A673 (cell line): ENCODE results near the gene TMEM259. TPM values are rescaled to one million over a fixed set of nuclear protein-coding genes. Genes with fewer than 3 reads are reported as not detected.

Experiments
- BruUV-seq: library from RNA; stranded (reverse); fragments of 400-500 nt; replicated peaks from 2 replicates; lab custom pipeline; 2021; lab: Mats Ljungman, UMichigan
- CTCF ChIA-PET: fragments of 300-600 bp; sonication (Branson Sonifier 250); formaldehyde crosslinking; loops from one replicate; lab custom pipeline; 2022; ENCODE audit warnings: antibody characterized with exemption; lab: Charles Lee
- POLR2A ChIA-PET: fragments of 300-600 bp; sonication (Branson Sonifier 250); formaldehyde crosslinking; loops from one replicate; lab custom pipeline; 2022; ENCODE audit warnings: antibody characterized with exemption; ENCODE audit not compliant: low non-redundant PET; lab: Charles Lee
- DNase-seq: peaks from one replicate; pipeline ENCODE4 v3.0.0-alpha.2; 2015; ENCODE audit warnings: low spot score
- H3K27ac ChIP-seq: fragments of 200-600 bp; sonication (generic); 2 replicates; pipeline ENCODE4 v1.5.1; 2016; ENCODE audit warnings: mixed run types, low read depth, mild to moderate bottlenecking, mixed read lengths, antibody characterized with exemption, low read length; ENCODE audit not compliant: poor library complexity, severe bottlenecking
- H3K27me3 ChIP-seq: fragments of 200-600 bp; sonication (generic); replicated peaks from 2 replicates; pipeline ENCODE4 v1.6.1; 2017; ENCODE audit warnings: mixed run types, low read depth, mild to moderate bottlenecking, mixed read lengths, antibody characterized with exemption, low read length; ENCODE audit not compliant: insufficient read depth, poor library complexity
- H3K36me3 ChIP-seq: fragments of 200-600 bp; sonication (generic); 2 replicates; pipeline ENCODE4 v1.6.1; 2016; ENCODE audit warnings: mixed run types, mild to moderate bottlenecking, mixed read lengths, antibody characterized with exemption, low read length; ENCODE audit not compliant: insufficient read depth, poor library complexity, severe bottlenecking
- H3K4me1 ChIP-seq: fragments of 200-600 bp; sonication (generic); 2 replicates; pipeline ENCODE4 v1.6.1; 2017; ENCODE audit warnings: mixed run types, mild to moderate bottlenecking, mixed read lengths, antibody characterized with exemption, low read length; ENCODE audit not compliant: insufficient read depth, poor library complexity, severe bottlenecking
- H3K4me3 ChIP-seq: fragments of 200-600 bp; sonication (generic); 2 replicates; pipeline ENCODE4 v1.5.1; 2016; ENCODE audit warnings: low read depth, mixed run types, mild to moderate bottlenecking, mixed read lengths, low read length; ENCODE audit not compliant: poor library complexity, severe bottlenecking
- H3K9me3 ChIP-seq: fragments of 200-600 bp; sonication (generic); 2 replicates; pipeline ENCODE4 v1.6.1; 2016; ENCODE audit warnings: mixed run types, low read depth, mild to moderate bottlenecking, mixed read lengths, antibody characterized with exemption, low read length; ENCODE audit not compliant: poor library complexity, severe bottlenecking
- EZH2 ChIP-seq: fragments of 200-600 bp; sonication (generic); IDR thresholded peaks from 2 replicates; pipeline ENCODE4 v1.6.1; 2017; ENCODE audit warnings: borderline replicate concordance, low read depth, mild to moderate bottlenecking, mixed read lengths, antibody characterized with exemption, low read length; ENCODE audit not compliant: poor library complexity, severe bottlenecking
- intact Hi-C: fragments of 100-400 bp; cut with micrococcal nuclease; formaldehyde crosslinking; loops from one replicate; pipeline ENCODE4 v1.10.0; 2022; ENCODE audit not compliant: unreplicated experiment
- total RNA-seq: library from RNA; stranded (reverse); gene quantifications from 2 replicates; pipeline ENCODE4 v1.2.3, GENCODE V29; 2021
- TF ChIP-seq, protein P1 (sequence below): fragments of 300-800, 200-600 bp; sonication (generic); conservative IDR thresholded peaks from 2 replicates; pipeline ENCODE4 v1.5.1; 2017; ENCODE audit warnings: low read depth, mild to moderate bottlenecking, antibody characterized with exemption, low read length, moderate library complexity, mixed read lengths

Gene TMEM259
- total RNA-seq, 1 experiment from 2014 or later = 151 TPM

DNA sequence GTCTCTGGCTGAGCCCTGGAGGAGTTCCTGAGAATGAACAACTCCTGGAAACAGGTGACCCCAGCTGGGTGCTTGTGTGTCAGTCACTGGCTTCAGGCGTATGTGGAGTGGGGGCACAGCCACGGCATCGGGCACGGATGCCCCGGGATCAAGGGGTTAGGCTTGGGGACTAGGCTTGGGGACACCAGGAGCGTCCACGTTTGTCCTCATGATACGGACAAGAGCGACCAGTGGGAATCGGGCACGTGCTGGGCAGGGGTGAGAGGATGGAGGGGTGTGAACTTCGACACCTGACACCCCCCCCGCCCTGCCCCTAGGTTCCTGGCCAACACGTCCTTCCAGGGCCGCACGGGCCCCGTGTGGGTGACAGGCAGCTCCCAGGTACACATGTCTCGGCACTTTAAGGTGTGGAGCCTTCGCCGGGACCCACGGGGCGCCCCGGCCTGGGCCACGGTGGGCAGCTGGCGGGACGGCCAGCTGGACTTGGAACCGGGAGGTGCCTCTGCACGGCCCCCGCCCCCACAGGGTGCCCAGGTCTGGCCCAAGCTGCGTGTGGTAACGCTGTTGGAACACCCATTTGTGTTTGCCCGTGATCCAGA is 16.6 kb downstream of the TMEM259 start:
- H3K4me1 ChIP-seq = peaks cover 13% of the 10 kb centered on the region
- intact Hi-C loops = no loop called here
- POLR2A ChIA-PET = no interaction called here

DNA sequence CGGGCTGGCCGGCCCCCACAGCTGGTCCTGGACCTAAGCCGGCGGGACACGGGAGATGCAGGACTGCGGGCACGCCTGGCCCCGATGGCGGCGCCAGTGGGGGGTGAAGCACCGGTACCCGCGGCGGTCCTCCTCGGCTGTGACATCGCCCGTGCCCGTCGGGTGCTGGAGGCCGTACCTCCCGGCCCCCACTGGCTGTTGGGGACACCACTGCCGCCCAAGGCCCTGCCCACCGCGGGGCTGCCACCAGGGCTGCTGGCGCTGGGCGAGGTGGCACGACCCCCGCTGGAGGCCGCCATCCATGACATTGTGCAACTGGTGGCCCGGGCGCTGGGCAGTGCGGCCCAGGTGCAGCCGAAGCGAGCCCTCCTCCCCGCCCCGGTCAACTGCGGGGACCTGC is 17.6 kb downstream of the TMEM259 start:
- DNase-seq = no peak
- peaks cover under 1% of the 10 kb centered on the region for H3K36me3 ChIP-seq
- ChIA-PET CTCF (interaction anchor here (0.6 kb wide), 1 partner anchor 264 kb away, joined by 6 read pairs; no protein-coding TSS in a partner anchor), POLR2A (no interaction called here)
- TF ChIP-seq, protein P1, sequence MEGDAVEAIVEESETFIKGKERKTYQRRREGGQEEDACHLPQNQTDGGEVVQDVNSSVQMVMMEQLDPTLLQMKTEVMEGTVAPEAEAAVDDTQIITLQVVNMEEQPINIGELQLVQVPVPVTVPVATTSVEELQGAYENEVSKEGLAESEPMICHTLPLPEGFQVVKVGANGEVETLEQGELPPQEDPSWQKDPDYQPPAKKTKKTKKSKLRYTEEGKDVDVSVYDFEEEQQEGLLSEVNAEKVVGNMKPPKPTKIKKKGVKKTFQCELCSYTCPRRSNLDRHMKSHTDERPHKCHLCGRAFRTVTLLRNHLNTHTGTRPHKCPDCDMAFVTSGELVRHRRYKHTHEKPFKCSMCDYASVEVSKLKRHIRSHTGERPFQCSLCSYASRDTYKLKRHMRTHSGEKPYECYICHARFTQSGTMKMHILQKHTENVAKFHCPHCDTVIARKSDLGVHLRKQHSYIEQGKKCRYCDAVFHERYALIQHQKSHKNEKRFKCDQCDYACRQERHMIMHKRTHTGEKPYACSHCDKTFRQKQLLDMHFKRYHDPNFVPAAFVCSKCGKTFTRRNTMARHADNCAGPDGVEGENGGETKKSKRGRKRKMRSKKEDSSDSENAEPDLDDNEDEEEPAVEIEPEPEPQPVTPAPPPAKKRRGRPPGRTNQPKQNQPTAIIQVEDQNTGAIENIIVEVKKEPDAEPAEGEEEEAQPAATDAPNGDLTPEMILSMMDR = no peak
- TF ChIP-seq EZH2 = no peak
- no TSS peak for BruUV-seq
- H3K27me3 ChIP-seq = peaks cover 27% of the 10 kb centered on the region
- H3K4me3 ChIP-seq = no peak overlapping the region
- intact Hi-C loops = no loop called here
- H3K27ac ChIP-seq = no peak overlapping the region
- H3K9me3 ChIP-seq = no peaks in the 10 kb centered on the region
- H3K4me1 ChIP-seq = peaks cover 10% of the 10 kb centered on the region

More for the DNA sequence above, 16.6 kb downstream of the TMEM259 start:
- peaks cover 6% of the 10 kb centered on the region for H3K36me3 ChIP-seq
- peaks cover 18% of the 10 kb centered on the region for H3K27me3 ChIP-seq
- DNase-seq = no peak
- no peaks in the 10 kb centered on the region for H3K9me3 ChIP-seq
- CTCF ChIA-PET = interaction anchor here (0.6 kb wide), 1 partner anchor 82 kb away, joined by 4 read pairs; no protein-coding TSS in a partner anchor
- BruUV-seq = no TSS peak
- TF ChIP-seq, protein P1 = no peak
- TF ChIP-seq EZH2 = no peak
- no peak overlapping the region for H3K27ac ChIP-seq
- no peak overlapping the region for H3K4me3 ChIP-seq

DNA sequence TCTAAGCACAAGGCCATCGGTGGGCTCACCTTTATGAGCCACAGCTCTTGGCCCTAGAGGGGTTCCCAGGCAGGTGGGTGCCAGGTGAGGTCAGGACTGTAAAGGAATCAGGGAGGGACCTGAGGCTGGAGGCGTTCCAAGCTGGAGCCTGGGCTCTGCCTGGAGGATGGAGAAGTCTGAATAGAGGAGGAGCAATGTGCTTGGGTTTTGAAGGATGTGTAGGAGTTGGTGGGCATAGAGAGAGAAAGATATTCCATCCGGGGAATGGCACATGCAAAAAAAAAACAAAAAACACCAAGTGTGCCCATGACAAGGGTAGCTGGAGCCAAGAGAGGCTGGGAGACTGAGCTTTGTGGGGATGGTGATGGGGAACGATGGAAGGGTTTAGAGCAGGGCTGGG is 18.3 kb downstream of the TMEM259 start:
- Histone ChIP-seq H3K9me3 (no peaks in the 10 kb centered on the region), H3K4me3 (no peak overlapping the region), H3K4me1 (peaks cover 11% of the 10 kb centered on the region), H3K27ac (no peak overlapping the region), H3K27me3 (peaks cover 34% of the 10 kb centered on the region), H3K36me3 (no peaks in the 10 kb centered on the region)
- TF ChIP-seq EZH2 = no peak
- TF ChIP-seq, protein P1 = no peak
- CTCF ChIA-PET = interaction anchor here (0.6 kb wide), 1 partner anchor 264 kb away, joined by 6 read pairs; no protein-coding TSS in a partner anchor
- POLR2A ChIA-PET = no interaction called here
- no peak for DNase-seq
- no TSS peak for BruUV-seq
- intact Hi-C loops = no loop called here
